LNCAP (cell line): ENCODE results near the gene EHF.

Experiments used
- CTCF ChIP-seq: fragments of 450-650 bp; IDR thresholded peaks from 2 replicates; pipeline ENCODE4 v1.5.1; 2017; ENCODE audit warnings: mild to moderate bottlenecking

EHF gene

GRCh38 chr11:34585735-34586487 is 35.0 kb upstream of the EHF start:
- TF ChIP-seq CTCF = peak; percentile 68

GRCh38 chr11:34586488-34587281 is 34.2 kb upstream of the EHF start:
- TF ChIP-seq CTCF = no peak

GRCh38 chr11:34587282-34587677 is 33.6 kb upstream of the EHF start:
- TF ChIP-seq CTCF = no peak

- no peak for TF ChIP-seq CTCF
Observed at GRCh38 chr11:34588023-34588422, 32.9 kb upstream of the EHF start.

- TF ChIP-seq CTCF = no peak
Observed at GRCh38 chr11:34588701-34589100, 32.2 kb upstream of the EHF start.

- no peak for TF ChIP-seq CTCF
Observed at GRCh38 chr11:34593085-34593484, 27.8 kb upstream of the EHF start.

GRCh38 chr11:34594603-34595002 is 26.3 kb upstream of the EHF start:
- TF ChIP-seq CTCF = no peak
